ENCODE results near the gene STIP1.
"Not testable (repeated sequence)": the region's sequence is repeated elsewhere in the genome, so short reads cannot be mapped to it uniquely, and the experiment has no call there.

STIP1 gene

GRCh38 chr11:64157631-64158394 lies 28.2 kb upstream of the STIP1 start:
- no peak for DNase-seq (ENCODE audit: low read depth, low spot score)

- DNase-seq (ENCODE audit: low read depth, low spot score) = no peak
Measured at GRCh38 chr11:64161037-64161436, 24.9 kb upstream of the STIP1 start.

GRCh38 chr11:64162769-64163168 lies 23.2 kb upstream of the STIP1 start:
- not testable (repeated sequence) for DNase-seq (ENCODE audit: low read depth, low spot score)

- no peak for DNase-seq (ENCODE audit: low read depth, low spot score)
Measured at GRCh38 chr11:64163951-64164350, 22.0 kb upstream of the STIP1 start.

GRCh38 chr11:64164392-64165312 lies 21.3 kb upstream of the STIP1 start:
- peak; percentile 48 for DNase-seq (ENCODE audit: low read depth, low spot score)

- no peak for DNase-seq (ENCODE audit: low read depth, low spot score)
Measured at GRCh38 chr11:64165481-64165841, 20.5 kb upstream of the STIP1 start.

- DNase-seq (ENCODE audit: low read depth, low spot score) = peak; percentile 95
Measured at GRCh38 chr11:64165842-64166635, 19.9 kb upstream of the STIP1 start, which contains the start of gene MACROD1. TSS of gene MACROD1 (minus strand) at chr11:64166113. CDS start at chr11:64165994, 119 bp downstream.

GRCh38 chr11:64170419-64170818 lies 15.6 kb upstream of the STIP1 start:
- DNase-seq (ENCODE audit: low read depth, low spot score) = no peak

- no peak for DNase-seq (ENCODE audit: low read depth, low spot score)
Measured at GRCh38 chr11:64173616-64174355, 12.2 kb upstream of the STIP1 start.

- DNase-seq (ENCODE audit: low read depth, low spot score) = no peak
Measured at GRCh38 chr11:64176751-64177150, 9.2 kb upstream of the STIP1 start.

GRCh38 chr11:64178203-64178602 lies 7.8 kb upstream of the STIP1 start:
- no peak for DNase-seq (ENCODE audit: low read depth, low spot score)

GRCh38 chr11:64178951-64179639 lies 6.9 kb upstream of the STIP1 start:
- DNase-seq (ENCODE audit: low read depth, low spot score) = no peak

- DNase-seq (ENCODE audit: low read depth, low spot score) = no peak
Measured at GRCh38 chr11:64180891-64181290, 5.1 kb upstream of the STIP1 start.

GRCh38 chr11:64181506-64182411 lies 4.2 kb upstream of the STIP1 start:
- peak; percentile 91 for DNase-seq (ENCODE audit: low read depth, low spot score)

GRCh38 chr11:64183890-64184289 lies 2.1 kb upstream of the STIP1 start:
- DNase-seq (ENCODE audit: low read depth, low spot score) = no peak

GRCh38 chr11:64185175-64185692 lies 737 bp upstream of the STIP1 start:
- DNase-seq (ENCODE audit: low read depth, low spot score) = no peak

- no peak for DNase-seq (ENCODE audit: low read depth, low spot score)
Measured at GRCh38 chr11:64186492-64187165, 658 bp downstream of the STIP1 start.

GRCh38 chr11:64192434-64192833 lies 6.5 kb downstream of the STIP1 start:
- no peak for DNase-seq (ENCODE audit: low read depth, low spot score)

- DNase-seq (ENCODE audit: low read depth, low spot score) = no peak
Measured at GRCh38 chr11:64196626-64197025, 10.7 kb downstream of the STIP1 start.

Data from ELF-1 (cell line).